KMS-11 (cell line): ENCODE results near the gene PCSK5.

ENCODE experiments used
- H2AFZ ChIP-seq: fragments of 200-600 bp; sonication (generic); 2 replicates; pipeline ENCODE4 v1.6.1; 2016; ENCODE audit warnings: antibody characterized with exemption, mixed run types, low read depth
- H3K27ac ChIP-seq: fragments of 200-600 bp; sonication (generic); 2 replicates; pipeline ENCODE4 v1.6.1; 2016; ENCODE audit warnings: mild to moderate bottlenecking, mixed run types
- H3K27me3 ChIP-seq: fragments of 200-600 bp; sonication (generic); 2 replicates; pipeline ENCODE4 v1.6.1; 2017; ENCODE audit warnings: mild to moderate bottlenecking, low read depth, mixed run types, moderate library complexity; ENCODE audit not compliant: insufficient read depth
- H3K36me3 ChIP-seq: fragments of 200-600 bp; sonication (generic); 2 replicates; pipeline ENCODE4 v1.6.1; 2017; ENCODE audit warnings: mild to moderate bottlenecking, mixed run types; ENCODE audit not compliant: insufficient read depth
- H3K4me1 ChIP-seq: fragments of 200-600 bp; sonication (generic); 2 replicates; pipeline ENCODE4 v1.6.1; 2016; ENCODE audit warnings: mild to moderate bottlenecking, low read depth, mixed run types; ENCODE audit not compliant: poor library complexity, severe bottlenecking
- H3K4me2 ChIP-seq: fragments of 200-600 bp; sonication (generic); 2 replicates; pipeline ENCODE4 v1.7.0; 2016; ENCODE audit warnings: mild to moderate bottlenecking, mixed run types
- H3K4me3 ChIP-seq: fragments of 200-600 bp; sonication (generic); IDR thresholded peaks from 2 replicates; pipeline ENCODE4 v1.6.1; 2017; ENCODE audit warnings: low read depth, low read length, mixed read lengths; ENCODE audit not compliant: insufficient read depth
- H3K79me2 ChIP-seq: fragments of 200-600 bp; sonication (generic); 2 replicates; pipeline ENCODE4 v1.6.1; 2016; ENCODE audit warnings: low read depth, mixed run types; ENCODE audit not compliant: insufficient read depth
- H3K9ac ChIP-seq: fragments of 200-600 bp; sonication (generic); 2 replicates; pipeline ENCODE4 v1.6.1; 2016; ENCODE audit warnings: mild to moderate bottlenecking, mixed run types
- H4K20me1 ChIP-seq: fragments of 200-600 bp; sonication (generic); 2 replicates; pipeline ENCODE4 v1.6.1; 2016; ENCODE audit warnings: mild to moderate bottlenecking, mixed run types; ENCODE audit not compliant: insufficient read depth
- TF ChIP-seq, protein P1 (sequence below): fragments of 200-600 bp; sonication (generic); conservative IDR thresholded peaks from 2 replicates; pipeline ENCODE4 v1.6.1; 2017; ENCODE audit warnings: low read depth, mild to moderate bottlenecking, antibody characterized with exemption, low read length, moderate library complexity, mixed read lengths

The PCSK5 gene

DNA sequence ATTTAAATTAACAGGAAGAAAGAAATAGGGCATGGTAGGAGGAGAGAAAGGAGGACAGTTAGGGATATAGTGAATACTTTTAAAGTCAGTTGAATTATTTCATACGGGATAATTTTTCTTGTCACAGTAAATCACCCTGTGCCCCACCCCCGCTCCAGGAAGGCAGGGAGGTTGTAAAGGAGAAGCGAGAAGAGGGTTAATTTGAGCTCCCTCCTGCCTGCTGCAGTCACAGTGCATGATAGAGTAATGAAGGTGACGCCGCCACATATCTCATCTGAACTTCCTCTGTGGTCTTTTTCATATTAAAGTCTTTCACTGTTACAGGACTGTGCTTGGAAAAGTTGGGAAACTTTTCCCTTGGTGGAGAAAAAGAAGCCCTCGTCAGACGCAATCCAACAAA, 896 bp upstream of the PCSK5 start:
- Histone ChIP-seq H3K27me3 (no peaks in the 10 kb centered on the region), H3K4me3 (peak overlapping the region; percentile 57), H3K27ac (no peak overlapping the region), H3K9ac (peak overlapping the region; percentile 49; the same call in 1 of the 2 replicates), H3K4me1 (no peaks in the 10 kb centered on the region), H4K20me1 (no peaks in the 10 kb centered on the region), H3K4me2 (peak overlapping the region; percentile 93), H3K36me3 (no peaks in the 10 kb centered on the region), H3K79me2 (no peaks in the 10 kb centered on the region), H2AFZ (peak overlapping the region; percentile 99)
- TF ChIP-seq, protein P1, sequence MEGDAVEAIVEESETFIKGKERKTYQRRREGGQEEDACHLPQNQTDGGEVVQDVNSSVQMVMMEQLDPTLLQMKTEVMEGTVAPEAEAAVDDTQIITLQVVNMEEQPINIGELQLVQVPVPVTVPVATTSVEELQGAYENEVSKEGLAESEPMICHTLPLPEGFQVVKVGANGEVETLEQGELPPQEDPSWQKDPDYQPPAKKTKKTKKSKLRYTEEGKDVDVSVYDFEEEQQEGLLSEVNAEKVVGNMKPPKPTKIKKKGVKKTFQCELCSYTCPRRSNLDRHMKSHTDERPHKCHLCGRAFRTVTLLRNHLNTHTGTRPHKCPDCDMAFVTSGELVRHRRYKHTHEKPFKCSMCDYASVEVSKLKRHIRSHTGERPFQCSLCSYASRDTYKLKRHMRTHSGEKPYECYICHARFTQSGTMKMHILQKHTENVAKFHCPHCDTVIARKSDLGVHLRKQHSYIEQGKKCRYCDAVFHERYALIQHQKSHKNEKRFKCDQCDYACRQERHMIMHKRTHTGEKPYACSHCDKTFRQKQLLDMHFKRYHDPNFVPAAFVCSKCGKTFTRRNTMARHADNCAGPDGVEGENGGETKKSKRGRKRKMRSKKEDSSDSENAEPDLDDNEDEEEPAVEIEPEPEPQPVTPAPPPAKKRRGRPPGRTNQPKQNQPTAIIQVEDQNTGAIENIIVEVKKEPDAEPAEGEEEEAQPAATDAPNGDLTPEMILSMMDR: no peak

DNA sequence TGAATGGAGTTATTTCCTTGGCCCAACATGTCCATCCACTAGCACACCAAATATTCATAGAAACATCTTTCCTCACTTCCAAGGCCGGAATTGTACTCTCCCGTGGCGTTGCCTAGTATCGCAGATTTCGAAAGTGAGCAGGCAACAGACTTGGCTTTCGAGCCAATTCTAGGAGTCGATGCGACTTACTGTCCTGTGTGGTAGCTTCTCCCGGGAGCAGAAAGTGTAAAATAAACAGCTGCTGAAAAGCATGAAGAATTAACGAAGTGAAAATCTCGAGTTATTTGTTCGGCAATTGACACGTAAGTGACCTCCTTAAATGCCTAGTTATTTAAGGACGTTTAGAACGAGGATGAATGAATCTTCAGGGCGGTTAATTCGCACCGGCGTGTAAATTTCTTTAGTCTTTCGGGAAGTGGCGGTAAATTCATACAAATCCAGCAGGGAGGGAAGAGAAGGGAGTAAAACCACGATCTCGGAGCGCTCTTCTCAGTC, 449 bp upstream of the PCSK5 start:
- Histone ChIP-seq H3K4me1 (no peaks in the 10 kb centered on the region), H3K4me3 (peak overlapping the region; percentile 57), H3K27me3 (no peaks in the 10 kb centered on the region), H2AFZ (peak overlapping the region; percentile 99), H4K20me1 (no peaks in the 10 kb centered on the region), H3K79me2 (no peaks in the 10 kb centered on the region), H3K9ac (peak overlapping the region; percentile 49), H3K36me3 (no peaks in the 10 kb centered on the region), H3K4me2 (peak overlapping the region; percentile 93), H3K27ac (no peak overlapping the region)
- TF ChIP-seq, protein P1: no peak

DNA sequence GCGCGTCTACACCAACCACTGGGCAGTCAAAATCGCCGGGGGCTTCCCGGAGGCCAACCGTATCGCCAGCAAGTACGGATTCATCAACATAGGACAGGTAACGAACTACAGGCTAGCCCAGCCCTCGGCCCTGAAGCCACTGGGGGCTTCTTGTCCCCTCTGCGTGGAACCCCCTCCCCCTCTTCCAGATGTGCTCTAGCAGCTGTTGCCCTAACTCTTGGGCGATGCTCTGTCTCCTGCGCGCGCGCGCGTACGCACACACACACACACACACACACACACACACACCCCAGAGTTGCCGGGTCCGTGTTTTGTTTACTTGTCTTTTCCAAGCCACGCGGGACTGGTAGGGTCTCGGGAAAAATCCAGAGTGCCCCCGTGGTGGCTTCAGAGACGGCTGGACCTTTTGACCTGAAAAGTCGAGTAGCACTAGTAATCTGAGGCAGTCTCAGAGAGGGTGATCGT, 836 bp downstream of the PCSK5 start:
- no peaks in the 10 kb centered on the region for H4K20me1 ChIP-seq
- peak overlapping the region; percentile 49; the same call in 1 of the 2 replicates for H3K9ac ChIP-seq
- H3K4me3 ChIP-seq: no peak overlapping the region
- H3K4me2 ChIP-seq: peak overlapping the region; percentile 93
- no peaks in the 10 kb centered on the region for H3K36me3 ChIP-seq
- H3K4me1 ChIP-seq: no peaks in the 10 kb centered on the region
- H3K27me3 ChIP-seq: no peaks in the 10 kb centered on the region
- H3K79me2 ChIP-seq: no peaks in the 10 kb centered on the region
- no peak overlapping the region for H3K27ac ChIP-seq
- H2AFZ ChIP-seq: peak overlapping the region; percentile 99
- TF ChIP-seq, protein P1: no peak

DNA sequence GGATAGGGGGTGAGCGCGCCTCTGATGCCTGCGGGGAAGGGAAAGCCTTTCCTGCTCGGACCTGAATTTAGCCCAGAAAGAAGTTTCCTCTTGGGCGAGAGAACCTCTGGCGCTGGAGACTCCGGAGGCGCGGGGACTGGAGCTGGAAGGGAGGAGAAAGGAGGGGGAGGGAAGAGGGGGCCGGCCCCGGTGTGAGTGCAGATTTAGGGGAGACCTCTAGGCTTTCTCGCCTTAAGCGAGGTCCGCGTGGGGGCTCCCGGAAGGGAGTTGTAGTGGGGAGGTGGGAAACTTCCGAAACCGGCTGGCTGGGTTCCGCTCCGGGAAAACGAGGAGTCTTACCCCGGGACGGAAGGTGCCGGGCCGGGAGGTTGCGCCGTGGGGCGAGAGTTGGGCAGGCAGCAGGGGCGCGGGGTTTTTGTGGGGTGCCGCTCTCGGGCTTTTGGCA, 1.3 kb downstream of the PCSK5 start:
- no peaks in the 10 kb centered on the region for H3K36me3 ChIP-seq
- no peaks in the 10 kb centered on the region for H3K27me3 ChIP-seq
- H3K27ac ChIP-seq: no peak overlapping the region
- H3K4me2 ChIP-seq: peak overlapping the region; percentile 93
- no peaks in the 10 kb centered on the region for H3K79me2 ChIP-seq
- no peaks in the 10 kb centered on the region for H4K20me1 ChIP-seq
- H3K4me1 ChIP-seq: no peaks in the 10 kb centered on the region
- TF ChIP-seq, protein P1: no peak
- H3K9ac ChIP-seq: peak overlapping the region; percentile 49; the same call in 1 of the 2 replicates
- H2AFZ ChIP-seq: peak overlapping the region; percentile 99
- no peak overlapping the region for H3K4me3 ChIP-seq
